Daoy (cell line): ENCODE results near the gene KLRF2. TPM values are rescaled to one million over a fixed set of nuclear protein-coding genes. Genes with fewer than 3 reads are reported as not detected.

Experiments
- DNase-seq: peaks from one replicate; pipeline ENCODE4 v3.0.0-alpha.2; 2015; ENCODE audit warnings: low read depth
- total RNA-seq: library from RNA; depleted of rRNA; stranded (reverse); fragments of >200 nt; shearing (Covaris generic); gene quantifications from 2 replicates; pipeline ENCODE4 v1.2.3, GENCODE V29; 2014; rRNA removed

Gene KLRF2
- total RNA-seq, 1 experiment from 2014 or later: not detected

DNA sequence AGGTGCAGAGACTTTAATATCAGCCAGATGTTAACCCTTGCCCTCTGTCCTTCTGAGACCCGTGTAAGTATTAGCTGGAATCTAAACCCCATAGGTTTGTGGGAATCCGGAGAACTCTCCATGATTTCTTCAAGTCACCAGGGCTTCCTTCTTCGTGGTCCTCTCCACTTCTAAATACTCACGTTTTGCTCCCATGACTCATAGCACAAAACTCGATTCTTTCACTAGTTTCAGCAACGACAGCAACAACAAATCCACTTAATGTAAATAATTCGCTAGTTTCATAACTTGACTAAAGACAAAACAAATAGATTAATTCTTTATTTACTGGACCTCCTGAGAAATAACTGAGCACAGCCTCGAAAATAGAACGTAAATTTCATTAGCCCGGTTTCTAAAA lies 55.3 kb downstream of the KLRF2 start:
- no peak for DNase-seq

GRCh38 chr12:9940375-9940774 lies 59.1 kb downstream of the KLRF2 start:
- DNase-seq: no peak

GRCh38 chr12:9941838-9942237 lies 60.5 kb downstream of the KLRF2 start:
- DNase-seq: no peak

GRCh38 chr12:9943240-9943639 lies 62.0 kb downstream of the KLRF2 start:
- no peak for DNase-seq

DNA sequence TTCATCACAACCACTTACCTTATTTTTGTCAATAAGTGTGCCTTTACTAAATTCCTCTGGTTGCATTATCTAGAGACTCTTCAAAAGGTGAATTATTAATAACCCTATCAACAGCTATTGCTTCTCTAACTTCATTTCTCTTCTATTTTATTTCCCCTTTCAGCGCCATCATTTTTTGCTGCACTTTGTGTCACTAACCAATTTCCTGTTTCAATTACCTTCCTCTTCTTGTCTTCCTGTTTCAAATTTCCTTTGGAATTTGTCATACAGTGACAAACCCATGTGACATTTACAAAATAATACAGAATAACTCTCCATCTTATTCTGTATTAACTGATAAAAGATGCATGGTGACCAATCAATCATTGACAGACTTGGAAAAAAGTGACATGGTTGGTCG lies 63.1 kb downstream of the KLRF2 start:
- DNase-seq: no peak

Other genes starting within 250 kb of the KLRF2 start
- 0.34 and 0.39 TPM in 2 replicates for gene CLEC2D, start 211.8 kb upstream of the KLRF2 start, total RNA-seq
- not detected in 2 replicates for gene CLECL1, start 148.4 kb upstream of the KLRF2 start, total RNA-seq
- 0.12 and 0.57 TPM in 2 replicates for gene CD69, start 120.6 kb upstream of the KLRF2 start, total RNA-seq
- gene KLRF1, start 54.0 kb upstream of the KLRF2 start, total RNA-seq: not detected in 2 replicates
- 0.60 and 1.3 TPM in 2 replicates for gene CLEC2B, start 12.1 kb upstream of the KLRF2 start, total RNA-seq
- gene CLEC2A, start 50.9 kb downstream of the KLRF2 start, total RNA-seq: not detected in 2 replicates
- gene CLEC12A, start 89.9 kb downstream of the KLRF2 start, total RNA-seq: not detected in 2 replicates
- gene CLEC1B, start 117.6 kb downstream of the KLRF2 start, total RNA-seq: not detected in 2 replicates
- not detected in 2 replicates for gene CLEC12B, start 129.1 kb downstream of the KLRF2 start, total RNA-seq
- not detected in 2 replicates for gene CLEC9A, start 149.2 kb downstream of the KLRF2 start, total RNA-seq
- 0.06 TPM in 1 of 2 replicates, not detected in the other for gene CLEC1A, start 217.5 kb downstream of the KLRF2 start, total RNA-seq
- not detected in 2 replicates for gene CLEC7A, start 248.7 kb downstream of the KLRF2 start, total RNA-seq